Measurements from ENCODE around the gene EVI5. TPM values are rescaled to one million over a fixed set of nuclear protein-coding genes. Genes with fewer than 3 reads are reported as not detected.

Gene EVI5
- total and polyA plus RNA-seq, 2 experiments from 2014 or later, result 16.5 to 20.0 TPM

DNA sequence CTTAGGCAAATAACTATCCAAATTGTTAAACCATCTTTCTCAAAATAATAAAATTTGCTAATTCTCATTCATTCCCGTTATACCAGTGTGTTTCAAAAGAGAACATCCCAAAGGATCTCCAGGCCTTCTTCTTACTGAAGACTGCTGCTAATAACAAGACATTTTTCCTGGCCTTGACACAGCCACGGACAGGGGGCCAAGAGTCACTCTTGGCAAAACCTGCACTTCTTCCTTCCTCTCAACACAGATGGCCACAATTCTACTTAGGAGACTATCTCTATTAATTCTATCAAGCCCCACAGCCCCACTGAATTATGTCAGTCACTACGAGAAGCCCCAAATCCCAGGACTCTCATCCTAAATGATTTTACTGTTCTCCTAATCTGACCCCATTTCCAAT lies 86.0 kb downstream of the EVI5 start:
- 0 out of 2 replicates have a peak, but pooled peaks cover 12% of the 10 kb centered on the region for H3K36me3 ChIP-seq (ENCODE audit: low read depth)
- H3F3A ChIP-seq (ENCODE audit: insufficient read depth), result no peaks in the 10 kb centered on the region; the same call in 1 of the 2 replicates
- no peak overlapping the region for H3K4me3 ChIP-seq
- no peak for TF ChIP-seq EZH2 (IDR thresholded peaks at IDR 0.05; ENCODE audit: insufficient read depth, poor library complexity, severe bottlenecking)
- no peak for TF ChIP-seq EZH2phosphoT487 (IDR thresholded peaks at IDR 0.05; ENCODE audit: insufficient read depth, low read depth)
- H3K27ac ChIP-seq, result no peak overlapping the region
- in situ Hi-C loops (cut with MboI), result no loop called here
- no peak overlapping the region for H3K9ac ChIP-seq
- H3K4me1 ChIP-seq (ENCODE audit: insufficient read depth), result peaks cover 6% of the 10 kb centered on the region; the same call in 1 of the 2 replicates
- no peak overlapping the region for H2AFZ ChIP-seq
- no peaks in the 10 kb centered on the region for H3K27me3 ChIP-seq (replicated peaks; ENCODE audit: insufficient read depth)
- H3K9me3 ChIP-seq (ENCODE audit: low read depth), result no peaks in the 10 kb centered on the region
- no peaks in the 10 kb centered on the region for H3K9me2 ChIP-seq (ENCODE audit: insufficient read depth)
- H3K4me2 ChIP-seq (ENCODE audit: unreplicated experiment), result no peak overlapping the region
- 51 to 52% methylated on average over 3 of the region's 3 CpGs for WGBS, 2 experiments (ENCODE audit: low coverage in 1 of 2, low lambda C conversion rate in 2 of 2, missing lambda C conversion rate in 2 of 2)
- H4K20me1 ChIP-seq (ENCODE audit: insufficient read depth), result no peaks in the 10 kb centered on the region
- no peaks in the 10 kb centered on the region for H3K79me2 ChIP-seq (ENCODE audit: insufficient read depth)
- DNase-seq, result no peak

DNA sequence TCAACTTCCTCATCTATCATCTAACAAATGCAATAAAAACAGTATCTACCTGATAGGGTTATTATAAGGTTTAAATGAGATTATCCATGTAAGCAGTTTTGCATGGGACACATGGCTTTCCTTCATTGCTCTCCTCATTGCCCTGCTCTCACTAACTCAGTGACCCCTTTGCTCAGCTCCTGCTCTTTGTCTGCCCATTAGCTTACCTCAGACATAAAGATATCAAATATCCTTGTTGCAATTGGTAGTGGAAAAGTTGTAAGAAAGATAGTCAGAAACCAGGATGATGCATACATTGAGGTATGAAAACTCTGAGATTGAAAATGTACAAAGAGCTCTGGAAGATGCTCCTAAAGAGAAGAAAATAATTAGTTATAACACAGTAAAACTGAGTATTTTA lies 89.8 kb downstream of the EVI5 start:
- no peaks in the 10 kb centered on the region for H3K9me3 ChIP-seq (ENCODE audit: low read depth)
- H3K9ac ChIP-seq, result no peak overlapping the region
- no peaks in the 10 kb centered on the region for H3F3A ChIP-seq (ENCODE audit: insufficient read depth)
- H3K79me2 ChIP-seq (ENCODE audit: insufficient read depth), result no peaks in the 10 kb centered on the region
- no peak overlapping the region for H3K27ac ChIP-seq
- H4K20me1 ChIP-seq (ENCODE audit: insufficient read depth), result no peaks in the 10 kb centered on the region
- in situ Hi-C loops (cut with MboI), result no loop called here
- TF ChIP-seq EZH2 (IDR thresholded peaks at IDR 0.05; ENCODE audit: insufficient read depth, poor library complexity, severe bottlenecking) (no peak), EZH2phosphoT487 (IDR thresholded peaks at IDR 0.05; ENCODE audit: insufficient read depth, low read depth) (no peak)
- H2AFZ ChIP-seq, result no peak overlapping the region
- no peaks in the 10 kb centered on the region for H3K9me2 ChIP-seq (ENCODE audit: insufficient read depth)
- no peak for DNase-seq
- H3K27me3 ChIP-seq (replicated peaks; ENCODE audit: insufficient read depth), result no peaks in the 10 kb centered on the region
- peaks cover 17% of the 10 kb centered on the region for H3K36me3 ChIP-seq (ENCODE audit: low read depth)
- no peak overlapping the region for H3K4me3 ChIP-seq
- H3K4me2 ChIP-seq (ENCODE audit: unreplicated experiment), result no peak overlapping the region
- H3K4me1 ChIP-seq (ENCODE audit: insufficient read depth), result no peaks in the 10 kb centered on the region

DNA sequence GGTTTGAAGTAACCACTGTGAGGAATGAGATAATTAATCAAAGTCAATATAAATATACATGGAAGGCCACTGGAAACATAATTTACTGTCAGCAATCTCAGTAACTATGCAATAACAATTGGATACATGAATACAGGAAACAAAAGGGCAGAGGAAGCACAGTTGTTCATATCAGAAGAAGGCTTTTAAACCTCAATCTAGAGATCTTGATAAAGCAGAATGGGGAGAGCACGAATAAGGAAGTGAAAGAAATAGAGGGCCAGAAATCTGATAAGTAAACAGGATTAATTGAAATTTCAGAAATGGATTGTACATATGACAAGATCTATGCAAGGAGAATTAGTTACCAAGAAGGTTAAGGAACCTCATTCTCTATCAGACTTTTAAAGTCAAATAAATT lies 93.0 kb downstream of the EVI5 start:
- WGBS, 2 experiments (ENCODE audit: low coverage in 1 of 2, low lambda C conversion rate in 2 of 2, missing lambda C conversion rate in 2 of 2), result 96 to 100% methylated on average over 1 of the region's 1 CpG

DNA sequence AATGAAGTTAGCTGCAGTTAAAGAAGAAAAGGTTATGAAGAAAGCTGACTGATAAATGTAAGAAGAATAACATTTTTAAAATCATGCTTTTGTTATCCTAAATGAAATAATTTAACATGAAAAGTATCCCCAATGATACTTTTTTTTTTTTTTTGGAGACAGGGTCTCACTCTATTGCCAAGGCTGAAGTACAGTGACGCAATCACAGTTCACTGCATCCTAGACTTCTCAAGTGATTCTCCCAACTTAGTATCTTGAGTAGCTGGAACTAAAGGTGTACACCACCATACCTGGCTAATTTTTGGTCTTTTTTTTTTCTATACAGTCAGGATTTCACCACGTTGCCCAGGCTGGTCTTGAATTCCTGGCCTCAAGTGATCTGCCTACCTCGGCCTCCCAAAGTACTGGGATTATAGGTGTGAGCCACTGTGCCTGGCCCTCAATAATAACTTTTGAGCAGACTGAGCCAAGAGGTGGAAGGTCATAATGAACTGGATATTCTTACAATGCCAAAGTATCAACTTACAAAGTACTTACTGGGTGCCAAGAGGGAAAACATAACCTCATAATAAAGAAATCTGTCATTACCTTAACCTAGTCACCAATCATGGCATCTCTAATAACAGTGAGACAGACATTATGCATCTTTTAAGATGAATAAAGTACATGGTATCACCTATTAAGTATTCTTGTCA lies 94.5 kb downstream of the EVI5 start:
- Histone ChIP-seq H3F3A (ENCODE audit: insufficient read depth) (no peaks in the 10 kb centered on the region), H4K20me1 (ENCODE audit: insufficient read depth) (no peaks in the 10 kb centered on the region), H3K9me3 (ENCODE audit: low read depth) (no peaks in the 10 kb centered on the region), H3K27ac (no peak overlapping the region), H3K4me1 (ENCODE audit: insufficient read depth) (no peaks in the 10 kb centered on the region), H2AFZ (no peak overlapping the region), H3K27me3 (replicated peaks; ENCODE audit: insufficient read depth) (no peaks in the 10 kb centered on the region), H3K9me2 (ENCODE audit: insufficient read depth) (no peaks in the 10 kb centered on the region), H3K36me3 (ENCODE audit: low read depth) (peaks cover 17% of the 10 kb centered on the region), H3K4me2 (ENCODE audit: unreplicated experiment) (no peak overlapping the region), H3K4me3 (no peak overlapping the region), H3K79me2 (ENCODE audit: insufficient read depth) (no peaks in the 10 kb centered on the region), H3K9ac (no peak overlapping the region)
- in situ Hi-C loops (cut with MboI), result no loop called here
- 96 to 98% methylated on average over 3 of the region's 3 CpGs for WGBS, 2 experiments (ENCODE audit: low coverage in 1 of 2, low lambda C conversion rate in 2 of 2, missing lambda C conversion rate in 2 of 2)
- no peak for DNase-seq
- no peak for TF ChIP-seq EZH2 (IDR thresholded peaks at IDR 0.05; ENCODE audit: insufficient read depth, poor library complexity, severe bottlenecking)
- no peak for TF ChIP-seq EZH2phosphoT487 (IDR thresholded peaks at IDR 0.05; ENCODE audit: insufficient read depth, low read depth)

More for the DNA sequence above, 93.0 kb downstream of the EVI5 start:
- H3K27ac ChIP-seq, result no peak overlapping the region
- no peaks in the 10 kb centered on the region for H4K20me1 ChIP-seq (ENCODE audit: insufficient read depth)
- no peaks in the 10 kb centered on the region for H3K79me2 ChIP-seq (ENCODE audit: insufficient read depth)
- no peak overlapping the region for H3K4me2 ChIP-seq (ENCODE audit: unreplicated experiment)
- no peaks in the 10 kb centered on the region for H3K9me2 ChIP-seq (ENCODE audit: insufficient read depth)
- no peaks in the 10 kb centered on the region for H3K4me1 ChIP-seq (ENCODE audit: insufficient read depth)
- DNase-seq, result no peak
- H3F3A ChIP-seq (ENCODE audit: insufficient read depth), result no peaks in the 10 kb centered on the region
- H2AFZ ChIP-seq, result no peak overlapping the region
- no peak for TF ChIP-seq EZH2phosphoT487 (IDR thresholded peaks at IDR 0.05; ENCODE audit: insufficient read depth, low read depth)
- no peak for TF ChIP-seq EZH2 (IDR thresholded peaks at IDR 0.05; ENCODE audit: insufficient read depth, poor library complexity, severe bottlenecking)
- H3K4me3 ChIP-seq, result no peak overlapping the region
- peaks cover 17% of the 10 kb centered on the region for H3K36me3 ChIP-seq (ENCODE audit: low read depth)
- H3K27me3 ChIP-seq (replicated peaks; ENCODE audit: insufficient read depth), result no peaks in the 10 kb centered on the region
- no peaks in the 10 kb centered on the region for H3K9me3 ChIP-seq (ENCODE audit: low read depth)
- in situ Hi-C loops (cut with MboI), result no loop called here
- H3K9ac ChIP-seq, result no peak overlapping the region

Measured in GM23248 (cell line).